Suppressor macrophage treated with lipopolysaccharide for 1 hour (primary cell): ENCODE data around the gene CDYL.
"Not testable (repeated sequence)": the region's sequence is repeated elsewhere in the genome, so short reads cannot be mapped to it uniquely, and the experiment has no call there.

Experiments used
- DNase-seq, 3 donors: peaks; one replicate each; pipeline ENCODE4 v3.0.0-alpha.2; 2020 to 2022

CDYL gene

GRCh38 chr6:4967301-4968030 is 191.3 kb downstream of the CDYL start:
- DNase-seq = no peak

DNA sequence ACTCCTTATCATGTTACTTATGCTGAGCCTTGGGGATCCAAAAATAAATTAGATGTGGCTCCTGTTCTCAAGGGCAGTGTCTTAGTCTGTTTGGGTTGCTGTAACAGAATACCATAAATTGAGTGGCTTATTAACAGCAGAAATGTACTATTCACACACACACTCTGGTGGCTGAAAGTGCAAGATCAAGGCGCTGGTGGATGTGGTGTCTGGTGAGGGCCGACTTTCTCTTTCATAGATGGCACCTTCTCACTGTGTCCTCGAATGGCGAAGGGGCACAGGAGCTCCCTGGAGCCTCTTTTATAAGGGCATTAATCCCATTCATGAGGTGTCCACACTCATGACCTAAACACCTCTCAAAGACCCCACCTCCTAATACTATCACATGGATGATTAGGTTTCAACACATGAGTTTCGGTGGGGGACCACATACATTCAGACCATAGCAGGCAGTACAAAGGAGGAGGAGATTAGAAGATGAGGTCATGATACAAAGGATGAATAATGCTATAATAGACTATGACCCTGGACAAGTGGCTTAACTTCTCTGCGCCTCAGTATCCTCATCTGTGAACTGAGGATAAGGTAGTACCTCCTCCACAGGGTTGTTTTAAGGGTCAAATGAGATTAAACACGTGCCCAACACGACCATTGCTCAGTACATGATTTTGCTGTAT is 193.5 kb downstream of the CDYL start:
- DNase-seq = no peak

DNA sequence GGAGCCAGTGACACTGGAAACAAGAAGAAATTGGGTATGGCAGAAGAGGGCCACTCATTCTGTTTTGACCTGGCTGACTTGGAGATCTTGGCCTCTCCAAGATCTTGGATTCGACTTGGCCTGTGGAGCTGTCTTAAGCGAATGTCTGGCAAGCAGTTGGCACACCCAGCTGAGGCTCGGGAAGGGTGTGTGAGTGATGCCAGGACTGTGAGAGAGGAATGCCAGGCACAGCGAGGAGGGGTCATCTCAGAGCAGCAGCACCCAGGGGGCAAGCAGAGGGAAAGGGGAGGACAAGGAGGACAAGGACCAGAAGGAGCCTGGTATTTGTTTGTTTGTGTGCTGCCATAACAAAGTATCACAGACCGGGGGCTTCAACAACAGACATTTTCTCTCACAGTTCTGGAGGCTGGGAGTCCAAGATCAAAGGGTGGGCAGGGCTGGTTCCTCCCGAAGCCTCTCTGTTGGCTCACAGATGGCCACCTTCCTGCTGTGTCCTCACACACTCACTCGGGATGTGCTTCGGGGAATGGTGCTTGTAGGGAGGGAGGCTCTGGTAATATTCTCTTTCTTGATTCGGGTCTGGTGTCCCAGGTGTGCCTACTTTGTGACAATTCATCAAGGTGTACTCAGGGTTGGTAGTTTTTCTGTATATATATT is 194.7 kb downstream of the CDYL start:
- no peak for DNase-seq

- DNase-seq = no peak
These were observed 195.6 kb downstream of the CDYL start for GRCh38 chr6:4971851-4972250.

DNA sequence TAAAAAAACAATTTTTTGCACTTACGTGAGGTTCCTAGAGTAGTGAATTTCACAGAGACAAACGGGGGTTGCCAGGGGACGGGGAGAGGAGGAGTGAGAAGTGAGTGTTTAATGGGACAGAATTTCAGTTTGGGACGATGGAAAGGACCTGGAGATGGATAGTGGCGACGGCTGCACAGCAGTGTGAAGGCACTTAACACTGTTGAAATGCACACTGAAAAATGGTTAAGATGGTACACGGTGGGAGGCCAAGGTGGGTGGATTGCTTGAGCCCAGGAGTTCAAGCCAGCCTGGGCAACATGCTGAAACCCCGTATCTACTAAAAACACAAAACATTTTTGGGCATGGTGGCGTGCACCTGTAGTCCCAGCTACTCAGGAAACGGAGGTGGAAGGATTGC is 196.2 kb downstream of the CDYL start:
- DNase-seq = no peak

DNA sequence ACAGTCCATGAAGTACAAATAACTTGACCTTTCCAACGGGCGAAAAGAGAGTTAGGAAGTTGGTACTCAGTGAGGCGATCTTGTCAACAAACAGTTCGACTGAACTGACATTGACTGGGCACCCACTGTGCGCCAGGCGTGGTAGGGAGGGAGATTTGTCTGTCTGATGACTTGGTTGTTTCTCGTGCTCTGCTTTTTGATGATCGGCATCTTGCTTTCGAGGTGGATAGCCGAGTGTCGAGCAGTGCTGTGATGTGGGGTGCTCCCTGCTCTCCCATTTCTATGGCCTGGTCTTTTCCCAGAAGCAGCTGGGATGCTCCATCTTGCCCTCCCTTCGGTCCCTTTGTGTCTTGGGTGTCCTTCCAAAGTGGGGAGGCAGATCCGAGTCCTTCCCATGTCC is 197.2 kb downstream of the CDYL start:
- no peak for DNase-seq

DNA sequence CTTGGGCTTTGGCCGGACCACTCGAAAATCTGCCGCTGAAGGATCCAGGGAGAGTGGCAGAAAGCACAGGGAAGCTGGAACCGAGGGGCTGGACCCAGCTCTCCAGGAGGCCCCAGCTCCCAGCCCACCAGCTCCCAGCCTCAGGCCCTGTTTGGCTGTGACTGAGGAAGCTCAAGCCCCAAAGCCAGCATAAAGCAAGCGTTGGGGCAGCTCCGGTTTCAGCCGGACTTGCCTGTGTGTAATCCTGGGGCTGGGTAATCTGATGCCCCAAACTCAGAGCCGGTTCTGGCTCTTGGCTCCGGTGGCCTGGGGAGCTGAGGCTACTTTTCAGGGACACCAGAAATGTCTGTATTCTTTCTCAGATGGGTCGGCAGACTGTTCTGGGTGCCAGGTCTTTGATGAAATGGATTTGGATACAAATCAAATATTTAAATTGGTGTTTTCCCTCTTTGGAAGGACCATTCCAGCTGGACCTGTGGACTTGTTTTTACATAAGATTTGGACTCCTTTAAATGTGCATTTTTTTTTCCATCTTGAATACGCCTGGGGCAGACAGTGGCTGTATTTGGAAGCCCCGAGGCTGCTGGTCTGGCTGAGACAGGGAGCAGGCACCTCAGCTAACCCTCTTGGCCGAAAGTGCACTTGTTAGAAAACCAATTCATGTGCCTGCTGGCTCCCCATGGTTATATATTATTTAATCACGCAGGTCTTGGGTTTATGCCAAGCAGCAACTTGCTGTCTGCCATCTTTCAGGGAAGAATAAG is 198.0 kb downstream of the CDYL start:
- DNase-seq = no peak

GRCh38 chr6:4974962-4975361 is 198.8 kb downstream of the CDYL start:
- DNase-seq = no peak

- no peak for DNase-seq
These were observed 199.3 kb downstream of the CDYL start for GRCh38 chr6:4975506-4975905.

- DNase-seq = no peak
These were observed 201.3 kb downstream of the CDYL start for GRCh38 chr6:4977468-4977867.

DNA sequence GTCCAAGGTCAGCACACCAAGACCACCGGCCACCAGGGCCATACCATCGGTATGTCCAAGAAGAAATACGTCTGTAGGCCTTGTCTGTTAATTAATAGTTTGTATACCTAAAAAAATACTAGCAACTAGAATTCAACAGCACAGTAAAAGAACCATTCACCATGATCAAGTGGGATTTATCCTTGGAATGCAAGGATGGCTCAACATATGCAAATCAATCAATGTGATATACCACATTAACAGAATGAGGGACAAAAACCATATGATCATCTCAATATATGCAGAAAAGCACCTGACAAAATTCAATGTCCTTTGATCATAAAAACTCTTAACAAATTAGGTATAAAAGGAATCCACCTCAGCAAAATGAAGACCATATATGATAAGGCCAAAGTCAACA is 203.2 kb downstream of the CDYL start:
- DNase-seq = no peak

DNA sequence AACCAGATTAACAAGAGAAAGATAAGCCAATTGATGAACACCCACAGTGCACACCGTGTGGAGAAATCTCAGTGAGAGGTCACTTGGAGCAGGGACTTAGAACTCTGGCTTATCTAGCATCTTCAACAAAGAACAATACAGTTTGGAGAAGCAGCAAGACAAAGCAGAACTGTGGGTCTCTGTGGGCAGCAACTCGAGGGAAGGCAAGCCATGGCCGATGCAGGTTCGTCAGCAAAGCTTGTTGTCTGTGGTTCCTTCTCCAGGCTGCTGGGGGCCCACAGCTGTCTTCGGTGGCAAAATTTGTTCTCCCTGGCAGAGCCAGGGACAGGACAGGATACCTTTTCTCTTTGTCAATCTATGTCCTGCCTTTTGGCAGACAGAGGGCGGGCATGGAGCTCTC is 205.6 kb downstream of the CDYL start:
- peak in 1 of 3 donors; percentile 11 for DNase-seq

DNA sequence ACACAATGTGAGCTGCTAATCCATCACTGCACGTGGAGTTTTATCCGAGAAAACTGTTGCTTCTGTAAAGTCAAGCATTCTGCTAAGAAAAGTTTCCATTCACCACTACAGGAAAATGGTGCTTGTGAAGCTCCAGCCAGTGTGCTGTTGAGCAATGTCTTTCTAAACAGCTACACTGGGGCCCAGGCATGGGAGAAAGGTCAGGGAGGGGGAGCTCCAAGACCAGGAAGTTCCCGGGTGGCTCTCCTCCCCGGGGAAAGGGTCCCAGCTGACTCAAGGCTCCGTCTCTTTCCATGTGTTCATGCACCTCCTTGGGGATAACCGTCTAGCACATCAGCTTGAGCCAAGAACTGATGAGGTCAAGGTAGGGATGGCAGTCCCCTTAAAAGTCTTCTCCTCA is 207.1 kb downstream of the CDYL start:
- no peak for DNase-seq

GRCh38 chr6:4986999-4987398 is 210.8 kb downstream of the CDYL start:
- DNase-seq = no peak

GRCh38 chr6:4987432-4987831 is 211.2 kb downstream of the CDYL start:
- no peak for DNase-seq

- DNase-seq = no peak
These were observed 218.5 kb downstream of the CDYL start for GRCh38 chr6:4994741-4995140.

DNA sequence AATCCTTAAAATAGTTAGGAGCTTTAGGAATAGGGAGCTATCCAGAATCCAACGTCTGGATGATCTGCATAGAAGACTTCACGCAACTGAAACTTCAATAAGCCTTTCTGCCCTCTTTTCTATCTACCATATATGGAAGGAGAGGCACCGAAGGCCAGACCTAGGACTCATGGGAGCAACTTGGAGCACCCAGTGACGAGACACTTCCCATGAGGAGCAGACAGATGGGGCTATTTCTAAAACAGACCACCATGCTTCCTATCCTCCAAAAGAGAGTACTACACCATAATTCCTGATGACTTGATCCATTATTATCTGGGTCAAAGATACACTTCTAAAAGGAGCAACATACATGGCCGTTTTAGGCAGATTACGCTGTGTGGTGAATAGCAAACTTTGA is 221.7 kb downstream of the CDYL start:
- no peak for DNase-seq

- no peak for DNase-seq
These were observed 223.4 kb downstream of the CDYL start for GRCh38 chr6:4999586-4999985.

DNA sequence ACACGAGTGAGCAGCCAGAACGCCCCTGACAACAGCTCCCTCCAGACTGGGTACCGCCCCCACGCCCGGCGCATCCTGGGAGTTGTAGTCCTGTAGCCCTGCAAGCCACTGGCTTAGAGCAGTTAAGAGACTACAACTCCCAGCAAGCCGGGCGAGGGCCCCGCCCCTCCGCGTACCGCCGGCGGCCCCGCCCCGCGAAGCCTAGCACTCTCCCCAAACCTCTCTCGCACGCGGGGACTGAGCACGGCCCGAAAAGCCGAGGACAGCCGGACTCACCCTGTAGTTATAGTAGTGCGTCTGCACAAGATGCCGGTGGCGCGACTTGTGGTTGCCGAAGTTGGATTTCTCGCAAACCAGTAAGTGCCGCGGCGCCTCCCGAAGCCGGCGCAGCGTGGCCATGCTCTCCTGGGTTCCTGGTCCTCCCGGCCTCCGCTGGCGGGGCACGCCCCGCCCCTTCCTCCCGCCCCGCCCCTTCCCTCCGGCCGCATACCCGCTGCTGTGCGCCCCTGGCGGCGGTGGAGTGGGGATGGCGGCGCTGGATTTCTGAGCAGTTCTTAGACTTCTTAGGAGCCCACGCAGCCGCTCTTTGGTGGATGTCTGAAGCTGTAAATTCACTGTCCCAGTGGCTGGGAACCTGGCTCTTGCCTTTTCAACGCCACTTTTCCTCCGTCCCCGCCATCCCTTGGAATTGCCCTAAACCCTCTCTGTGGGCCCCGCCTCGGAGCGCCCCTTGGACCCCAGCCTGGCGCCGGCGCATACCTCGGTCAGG is 227.6 kb downstream of the CDYL start, which contains the start of gene RPP40:
Gene RPP40 (minus strand): TSS at position 434 of the 769 bp plus-strand sequence. CDS start 35 bp downstream, at position 399.
- DNase-seq = peak; percentile 98 to 99 (median 98)

GRCh38 chr6:5004373-5005037 is 228.3 kb downstream of the CDYL start:
- DNase-seq = peak in 1 of 3 donors; percentile 15

- not testable (repeated sequence) for DNase-seq
These were observed 228.8 kb downstream of the CDYL start for GRCh38 chr6:5005038-5005433.
